ENCODE results near the gene ACSS1. TPM values are rescaled to one million over a fixed set of nuclear protein-coding genes. Genes with fewer than 3 reads are reported as not detected.

The ACSS1 gene
- polyA plus RNA-seq, 2 of the 4 experiments (the other 2 are of a cell fraction): 7.2 to 7.6 TPM

DNA sequence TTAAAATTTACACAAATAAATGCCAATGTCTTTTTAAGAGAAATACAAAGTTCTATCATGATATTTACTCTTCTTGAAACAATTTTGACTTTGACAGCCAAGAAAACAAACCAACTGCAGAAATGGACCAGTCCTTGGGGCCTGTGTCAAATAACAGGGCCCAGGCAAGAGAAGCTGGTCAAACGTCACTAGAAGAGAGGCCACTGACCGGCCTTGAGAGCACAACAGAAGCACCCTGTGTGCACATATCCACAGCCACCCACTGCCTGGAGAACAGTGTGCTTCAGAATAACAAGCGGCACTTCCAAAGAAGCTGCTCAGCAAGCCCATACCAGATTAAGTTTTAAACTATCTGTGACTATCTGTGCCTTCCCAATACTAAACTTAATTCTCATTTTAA is 80.1 kb downstream of the ACSS1 start:
- H3K9me3 ChIP-seq: peaks cover 26% of the 10 kb centered on the region
- POLR2A ChIA-PET: no interaction called here
- no peak for ATAC-seq
- no peak overlapping the region for H3K4me2 ChIP-seq
- DNase-seq (ENCODE audit: low read depth in 1 of 2, low spot score in 1 of 2): no peak
- H3K4me3 ChIP-seq: no peak overlapping the region
- H3K4me1 ChIP-seq: no peaks in the 10 kb centered on the region
- FAIRE-seq: no peak
- TF ChIP-seq POLR2AphosphoS2 (conservative IDR thresholded peaks at IDR 0.05; ENCODE audit: low read length) (no peak), RARB (CRISPR knock-in tag; IDR thresholded peaks at IDR 0.05) (no peak), NR3C1 (IDR thresholded peaks at IDR 0.05) (no peak), ZFP36 (IDR thresholded peaks at IDR 0.05; ENCODE audit: borderline replicate concordance, partially characterized antibody) (no peak), JUNB (IDR thresholded peaks at IDR 0.05) (no peak), RFX5 (IDR thresholded peaks at IDR 0.05) (no peak), CHD2 (IDR thresholded peaks at IDR 0.05; ENCODE audit: low read length, partially characterized antibody) (no peak), SREBF2 (IDR thresholded peaks at IDR 0.05) (no peak), CBX8 (IDR thresholded peaks at IDR 0.05) (no peak), ZSCAN20 (CRISPR knock-in tag; IDR thresholded peaks at IDR 0.05) (no peak), FOXS1 (CRISPR knock-in tag; IDR thresholded peaks at IDR 0.05) (no peak), HEYL (CRISPR knock-in tag; IDR thresholded peaks at IDR 0.05) (no peak)
- TF ChIP-seq, protein P1, sequence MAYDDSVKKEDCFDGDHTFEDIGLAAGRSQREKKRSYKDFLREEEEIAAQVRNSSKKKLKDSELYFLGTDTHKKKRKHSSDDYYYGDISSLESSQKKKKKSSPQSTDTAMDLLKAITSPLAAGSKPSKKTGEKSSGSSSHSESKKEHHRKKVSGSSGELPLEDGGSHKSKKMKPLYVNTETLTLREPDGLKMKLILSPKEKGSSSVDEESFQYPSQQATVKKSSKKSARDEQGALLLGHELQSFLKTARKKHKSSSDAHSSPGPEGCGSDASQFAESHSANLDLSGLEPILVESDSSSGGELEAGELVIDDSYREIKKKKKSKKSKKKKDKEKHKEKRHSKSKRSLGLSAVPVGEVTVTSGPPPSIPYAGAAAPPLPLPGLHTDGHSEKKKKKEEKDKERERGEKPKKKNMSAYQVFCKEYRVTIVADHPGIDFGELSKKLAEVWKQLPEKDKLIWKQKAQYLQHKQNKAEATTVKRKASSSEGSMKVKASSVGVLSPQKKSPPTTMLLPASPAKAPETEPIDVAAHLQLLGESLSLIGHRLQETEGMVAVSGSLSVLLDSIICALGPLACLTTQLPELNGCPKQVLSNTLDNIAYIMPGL (CRISPR knock-in tag; IDR thresholded peaks at IDR 0.05; ENCODE audit: borderline replicate concordance): no peak
- TF ChIP-seq, protein P2, sequence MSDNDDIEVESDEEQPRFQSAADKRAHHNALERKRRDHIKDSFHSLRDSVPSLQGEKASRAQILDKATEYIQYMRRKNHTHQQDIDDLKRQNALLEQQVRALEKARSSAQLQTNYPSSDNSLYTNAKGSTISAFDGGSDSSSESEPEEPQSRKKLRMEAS (IDR thresholded peaks at IDR 0.05): no peak
- no peak overlapping the region for H3K27ac ChIP-seq
- WGBS (ENCODE audit: missing lambda C conversion rate): 95% methylated on average over 3 of the region's 3 CpGs
- CTCF ChIA-PET: interaction anchor here (1.2 to 1.4 kb wide), 3 partner anchors 12 to 201 kb away, joined by 3 to 9 read pairs (median 3); no protein-coding TSS in a partner anchor

DNA sequence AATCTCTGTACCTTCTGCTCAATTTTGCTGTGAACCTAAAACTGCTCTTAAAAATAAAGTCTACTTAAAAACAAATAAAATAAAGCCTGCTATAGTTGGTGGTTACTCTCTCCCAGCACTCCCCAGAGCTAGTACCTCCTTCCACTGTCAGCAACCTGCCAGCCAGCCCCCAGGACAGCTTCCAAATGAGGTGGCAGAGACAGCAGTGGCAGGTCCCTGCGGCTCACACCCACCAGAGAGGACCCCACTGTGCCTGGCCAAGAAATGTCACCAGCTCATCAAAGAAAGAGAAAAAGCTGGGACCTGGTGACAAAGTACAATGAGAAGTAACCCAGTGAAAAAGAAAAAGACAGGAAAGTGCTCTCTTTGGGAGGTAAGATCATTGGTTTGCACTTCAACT is 80.6 kb downstream of the ACSS1 start:
- Histone ChIP-seq H3K9me3 (peaks cover 26% of the 10 kb centered on the region), H3K4me3 (no peak overlapping the region), H3K4me1 (no peaks in the 10 kb centered on the region), H3K27ac (no peak overlapping the region), H3K4me2 (no peak overlapping the region)
- no peak for FAIRE-seq
- POLR2A ChIA-PET: no interaction called here
- DNase-seq (ENCODE audit: low read depth in 1 of 2, low spot score in 1 of 2): no peak
- no peak for TF ChIP-seq NFE2L2 (conservative IDR thresholded peaks at IDR 0.05; ENCODE audit: low read length)
- no peak for TF ChIP-seq HOXB5 (CRISPR knock-in tag; IDR thresholded peaks at IDR 0.05)
- TF ChIP-seq ZFP36 (IDR thresholded peaks at IDR 0.05; ENCODE audit: borderline replicate concordance, partially characterized antibody): no peak
- no peak for TF ChIP-seq ESRRA (IDR thresholded peaks at IDR 0.05; ENCODE audit: borderline replicate concordance, low read length)
- no peak for TF ChIP-seq EHMT2 (IDR thresholded peaks at IDR 0.05; ENCODE audit: low read depth)
- TF ChIP-seq BHLHE40 (IDR thresholded peaks at IDR 0.05; ENCODE audit: low read depth, low read length): no peak
- TF ChIP-seq CBX8 (IDR thresholded peaks at IDR 0.05): no peak
- TF ChIP-seq HDAC2 (IDR thresholded peaks at IDR 0.05): no peak
- no peak for TF ChIP-seq MAZ (IDR thresholded peaks at IDR 0.05; ENCODE audit: borderline replicate concordance, low read depth, low read length)
- CTCF ChIA-PET: interaction anchor here (1.2 to 1.4 kb wide), 3 partner anchors 13 to 201 kb away, joined by 3 to 9 read pairs (median 3); no protein-coding TSS in a partner anchor
- WGBS (ENCODE audit: missing lambda C conversion rate): 96% methylated on average over 1 of the region's 1 CpG
- no peak for ATAC-seq

DNA sequence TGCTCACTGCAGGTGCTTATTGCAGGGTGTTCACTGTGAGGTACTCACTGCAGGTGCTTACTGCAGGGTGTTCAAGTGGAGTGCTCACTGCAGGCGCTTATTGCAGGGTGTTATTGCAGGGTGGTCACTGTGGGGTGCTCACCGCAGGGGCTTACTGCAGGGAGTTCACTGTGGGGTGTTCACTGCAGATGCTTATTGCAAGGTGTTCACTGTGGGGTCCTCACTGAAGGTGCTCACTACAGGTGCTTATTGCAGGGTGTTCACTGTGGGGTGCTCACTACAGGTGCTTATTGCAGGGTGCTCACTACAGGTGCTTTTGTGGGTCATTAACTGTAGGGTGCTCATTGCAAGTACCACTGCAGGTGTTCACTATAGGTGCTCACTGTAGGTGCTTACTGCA is 85.6 kb downstream of the ACSS1 start:
- POLR2A ChIA-PET: no interaction called here
- Histone ChIP-seq H3K27ac (no peak overlapping the region), H3K4me3 (no peak overlapping the region), H3K4me1 (no peaks in the 10 kb centered on the region), H3K4me2 (no peak overlapping the region), H3K9me3 (peaks cover 14% of the 10 kb centered on the region; the same call in 2 of the 3 replicates)
- DNase-seq (ENCODE audit: low read depth in 1 of 2, low spot score in 1 of 2): no peak
- 95% methylated on average over 2 of the region's 2 CpGs for WGBS (ENCODE audit: missing lambda C conversion rate)
- ATAC-seq: no peak
- FAIRE-seq: no peak
- CTCF ChIA-PET: interaction anchor here (1.5 kb wide), 1 partner anchor 8 kb away, joined by 3 read pairs; no protein-coding TSS in a partner anchor
- no peak for TF ChIP-seq HOXB13 (CRISPR knock-in tag; IDR thresholded peaks at IDR 0.05; ENCODE audit: low read depth)
- no peak for TF ChIP-seq KDM1A (IDR thresholded peaks at IDR 0.05; ENCODE audit: low read depth)
- TF ChIP-seq, protein P3, sequence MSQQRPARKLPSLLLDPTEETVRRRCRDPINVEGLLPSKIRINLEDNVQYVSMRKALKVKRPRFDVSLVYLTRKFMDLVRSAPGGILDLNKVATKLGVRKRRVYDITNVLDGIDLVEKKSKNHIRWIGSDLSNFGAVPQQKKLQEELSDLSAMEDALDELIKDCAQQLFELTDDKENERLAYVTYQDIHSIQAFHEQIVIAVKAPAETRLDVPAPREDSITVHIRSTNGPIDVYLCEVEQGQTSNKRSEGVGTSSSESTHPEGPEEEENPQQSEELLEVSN (IDR thresholded peaks at IDR 0.05; ENCODE audit: borderline replicate concordance, low read depth): no peak
- TF ChIP-seq MAZ (IDR thresholded peaks at IDR 0.05; ENCODE audit: borderline replicate concordance, low read depth, low read length): no peak
- no peak for TF ChIP-seq ZNF302 (CRISPR knock-in tag; IDR thresholded peaks at IDR 0.05)
- TF ChIP-seq, protein P4, sequence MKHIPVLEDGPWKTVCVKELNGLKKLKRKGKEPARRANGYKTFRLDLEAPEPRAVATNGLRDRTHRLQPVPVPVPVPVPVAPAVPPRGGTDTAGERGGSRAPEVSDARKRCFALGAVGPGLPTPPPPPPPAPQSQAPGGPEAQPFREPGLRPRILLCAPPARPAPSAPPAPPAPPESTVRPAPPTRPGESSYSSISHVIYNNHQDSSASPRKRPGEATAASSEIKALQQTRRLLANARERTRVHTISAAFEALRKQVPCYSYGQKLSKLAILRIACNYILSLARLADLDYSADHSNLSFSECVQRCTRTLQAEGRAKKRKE (CRISPR knock-in tag; IDR thresholded peaks at IDR 0.05; ENCODE audit: low read depth): no peak
- no peak for TF ChIP-seq POLR2A (IDR thresholded peaks at IDR 0.05; ENCODE audit: low read length)
- no peak for TF ChIP-seq CBX2 (IDR thresholded peaks at IDR 0.05; ENCODE audit: borderline replicate concordance, low read depth)
- TF ChIP-seq, protein P5, sequence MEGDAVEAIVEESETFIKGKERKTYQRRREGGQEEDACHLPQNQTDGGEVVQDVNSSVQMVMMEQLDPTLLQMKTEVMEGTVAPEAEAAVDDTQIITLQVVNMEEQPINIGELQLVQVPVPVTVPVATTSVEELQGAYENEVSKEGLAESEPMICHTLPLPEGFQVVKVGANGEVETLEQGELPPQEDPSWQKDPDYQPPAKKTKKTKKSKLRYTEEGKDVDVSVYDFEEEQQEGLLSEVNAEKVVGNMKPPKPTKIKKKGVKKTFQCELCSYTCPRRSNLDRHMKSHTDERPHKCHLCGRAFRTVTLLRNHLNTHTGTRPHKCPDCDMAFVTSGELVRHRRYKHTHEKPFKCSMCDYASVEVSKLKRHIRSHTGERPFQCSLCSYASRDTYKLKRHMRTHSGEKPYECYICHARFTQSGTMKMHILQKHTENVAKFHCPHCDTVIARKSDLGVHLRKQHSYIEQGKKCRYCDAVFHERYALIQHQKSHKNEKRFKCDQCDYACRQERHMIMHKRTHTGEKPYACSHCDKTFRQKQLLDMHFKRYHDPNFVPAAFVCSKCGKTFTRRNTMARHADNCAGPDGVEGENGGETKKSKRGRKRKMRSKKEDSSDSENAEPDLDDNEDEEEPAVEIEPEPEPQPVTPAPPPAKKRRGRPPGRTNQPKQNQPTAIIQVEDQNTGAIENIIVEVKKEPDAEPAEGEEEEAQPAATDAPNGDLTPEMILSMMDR (IDR thresholded peaks at IDR 0.05): no peak
- TF ChIP-seq HDAC2 (IDR thresholded peaks at IDR 0.05): no peak
- TF ChIP-seq NPAS2 (CRISPR knock-in tag; IDR thresholded peaks at IDR 0.05; ENCODE audit: borderline replicate concordance): no peak
- no peak for TF ChIP-seq HOXB5 (CRISPR knock-in tag; IDR thresholded peaks at IDR 0.05)
- TF ChIP-seq, protein P2 (IDR thresholded peaks at IDR 0.05): no peak
- no peak for TF ChIP-seq NFE2L2 (conservative IDR thresholded peaks at IDR 0.05; ENCODE audit: low read length)

All from A549 (cell line).